ENCODE measurements around the gene SLC38A8. TPM values are rescaled to one million over a fixed set of nuclear protein-coding genes. Genes with fewer than 3 reads are reported as not detected.

Gene SLC38A8
- total and polyA plus RNA-seq, 4 donors = 1.2 TPM; not detected in 3

DNA sequence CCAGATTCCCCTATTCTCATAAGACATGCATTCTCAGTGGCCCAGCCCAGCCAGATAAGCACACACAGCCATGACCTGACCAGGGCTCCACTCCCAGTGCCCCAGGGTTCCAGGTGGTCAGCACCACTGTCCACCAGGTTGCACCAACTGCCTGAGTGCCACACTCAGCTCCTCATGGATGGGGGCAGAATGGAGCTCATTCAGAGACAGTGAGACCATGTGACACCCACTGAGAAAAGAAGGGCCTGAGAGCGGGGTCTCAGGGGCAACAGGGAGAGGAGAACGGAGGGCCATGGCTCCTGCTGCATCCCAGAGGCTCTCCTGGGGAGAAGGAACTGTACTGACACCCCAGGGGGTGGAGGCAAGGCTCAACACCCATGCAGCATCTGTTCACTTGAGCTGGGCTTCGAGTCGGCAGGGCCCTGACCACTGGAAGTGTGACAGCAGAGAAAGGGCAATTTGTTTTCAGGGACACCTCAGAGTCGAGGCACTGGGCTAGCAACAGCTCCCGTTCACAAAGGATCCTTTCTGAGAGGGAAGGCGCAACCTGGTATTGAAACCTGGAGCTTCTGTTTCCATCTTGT is 18.7 kb upstream of the SLC38A8 start:
- H3K4me1 ChIP-seq (ENCODE audit: control insufficient read depth in 5 of 5, insufficient read depth in 5 of 5, low read length in 5 of 5) = no peaks in the 10 kb centered on the region
- no peaks in the 10 kb centered on the region for H3K27me3 ChIP-seq (ENCODE audit: control insufficient read depth in 3 of 3, insufficient read depth in 3 of 3, low read length in 2 of 3)
- TF ChIP-seq, protein P1, sequence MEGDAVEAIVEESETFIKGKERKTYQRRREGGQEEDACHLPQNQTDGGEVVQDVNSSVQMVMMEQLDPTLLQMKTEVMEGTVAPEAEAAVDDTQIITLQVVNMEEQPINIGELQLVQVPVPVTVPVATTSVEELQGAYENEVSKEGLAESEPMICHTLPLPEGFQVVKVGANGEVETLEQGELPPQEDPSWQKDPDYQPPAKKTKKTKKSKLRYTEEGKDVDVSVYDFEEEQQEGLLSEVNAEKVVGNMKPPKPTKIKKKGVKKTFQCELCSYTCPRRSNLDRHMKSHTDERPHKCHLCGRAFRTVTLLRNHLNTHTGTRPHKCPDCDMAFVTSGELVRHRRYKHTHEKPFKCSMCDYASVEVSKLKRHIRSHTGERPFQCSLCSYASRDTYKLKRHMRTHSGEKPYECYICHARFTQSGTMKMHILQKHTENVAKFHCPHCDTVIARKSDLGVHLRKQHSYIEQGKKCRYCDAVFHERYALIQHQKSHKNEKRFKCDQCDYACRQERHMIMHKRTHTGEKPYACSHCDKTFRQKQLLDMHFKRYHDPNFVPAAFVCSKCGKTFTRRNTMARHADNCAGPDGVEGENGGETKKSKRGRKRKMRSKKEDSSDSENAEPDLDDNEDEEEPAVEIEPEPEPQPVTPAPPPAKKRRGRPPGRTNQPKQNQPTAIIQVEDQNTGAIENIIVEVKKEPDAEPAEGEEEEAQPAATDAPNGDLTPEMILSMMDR (IDR thresholded peaks at IDR 0.05; ENCODE audit: control extremely low read depth, extremely low read depth) = no peak
- H3K27ac ChIP-seq (ENCODE audit: low read depth in 1 of 2, low read length in 1 of 2) = no peak overlapping the region
- peaks cover 18 to 62% (median 39%) of the 10 kb centered on the region in 4 donors for H3K36me3 ChIP-seq (ENCODE audit: control insufficient read depth in 4 of 4, insufficient read depth in 4 of 4, low read length in 4 of 4)
- H3K9me3 ChIP-seq (ENCODE audit: control insufficient read depth in 4 of 4, insufficient read depth in 3 of 4, low read length in 3 of 4) = no peaks in the 10 kb centered on the region
- no peak overlapping the region for H3K9ac ChIP-seq (ENCODE audit: insufficient read depth in 1 of 2, low read length in 2 of 2)
- DNase-seq (no peak), ATAC-seq (ENCODE audit: insufficient read depth, low FRiP score) (no peak)
- H3K4me3 ChIP-seq = no peak overlapping the region
- 91 to 92% methylated on average over 7 of the region's 7 CpGs for WGBS, 2 donors

DNA sequence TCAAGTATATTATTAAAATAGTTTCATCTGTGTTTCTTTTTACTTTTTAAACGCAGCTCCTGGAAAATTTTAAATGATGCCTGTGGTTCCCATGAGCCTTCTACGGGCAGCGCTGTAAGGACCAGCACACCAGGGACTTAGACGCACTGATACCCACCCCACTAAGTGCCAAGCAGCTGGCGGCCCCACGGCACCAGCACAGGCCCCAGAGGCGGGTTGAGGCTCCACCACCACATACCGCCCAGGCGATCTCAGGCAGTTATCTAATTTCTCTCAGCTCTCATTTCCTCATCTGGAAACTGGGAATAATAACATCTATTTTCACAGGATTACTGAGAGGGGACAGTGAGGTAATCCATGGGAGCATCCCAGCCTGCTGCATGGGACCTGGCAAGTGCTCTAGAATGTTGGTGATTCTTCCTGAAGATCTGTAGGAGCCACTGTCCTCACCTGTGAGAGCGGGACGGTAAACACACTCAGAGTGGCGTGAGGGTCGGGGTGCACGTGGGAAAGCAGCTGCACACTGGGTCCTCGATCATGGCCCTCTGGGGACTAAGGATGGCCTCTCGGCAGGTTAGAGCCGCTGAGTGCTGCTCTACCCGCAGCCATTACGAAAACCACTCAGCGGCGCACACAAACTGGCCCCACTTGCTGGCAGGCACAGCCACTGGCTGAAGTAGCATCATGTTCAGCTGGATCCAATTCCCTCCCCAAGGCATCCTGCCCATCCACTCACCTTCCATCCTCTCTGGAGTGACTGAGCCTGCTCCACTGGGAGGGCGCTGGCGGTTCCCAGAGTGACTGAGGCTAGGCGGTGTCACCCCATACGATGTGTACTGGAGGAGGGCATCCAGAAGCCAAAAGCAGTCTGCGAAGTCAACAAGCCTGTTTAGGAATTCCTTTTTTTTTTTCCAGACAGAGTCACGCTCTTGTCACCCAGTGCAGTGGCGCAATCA is 17.6 kb upstream of the SLC38A8 start:
- DNase-seq (no peak), ATAC-seq (ENCODE audit: insufficient read depth, low FRiP score) (no peak)
- WGBS, 2 donors = 95 to 96% methylated on average over 28 of the region's 28 CpGs
- Histone ChIP-seq H3K9me3 (ENCODE audit: control insufficient read depth in 4 of 4, insufficient read depth in 3 of 4, low read length in 3 of 4) (no peaks in the 10 kb centered on the region), H3K4me1 (ENCODE audit: control insufficient read depth in 5 of 5, insufficient read depth in 5 of 5, low read length in 5 of 5) (peaks cover 0 to 7% (median 0%) of the 10 kb centered on the region in 5 donors), H3K4me3 (no peak overlapping the region), H3K27ac (ENCODE audit: low read depth in 1 of 2, low read length in 1 of 2) (no peak overlapping the region), H3K9ac (ENCODE audit: insufficient read depth in 1 of 2, low read length in 2 of 2) (no peak overlapping the region), H3K36me3 (ENCODE audit: control insufficient read depth in 4 of 4, insufficient read depth in 4 of 4, low read length in 4 of 4) (peaks cover 17 to 58% (median 45%) of the 10 kb centered on the region in 4 donors), H3K27me3 (ENCODE audit: control insufficient read depth in 3 of 3, insufficient read depth in 3 of 3, low read length in 2 of 3) (no peaks in the 10 kb centered on the region)
- TF ChIP-seq, protein P1 (IDR thresholded peaks at IDR 0.05; ENCODE audit: control extremely low read depth, extremely low read depth) = no peak

DNA sequence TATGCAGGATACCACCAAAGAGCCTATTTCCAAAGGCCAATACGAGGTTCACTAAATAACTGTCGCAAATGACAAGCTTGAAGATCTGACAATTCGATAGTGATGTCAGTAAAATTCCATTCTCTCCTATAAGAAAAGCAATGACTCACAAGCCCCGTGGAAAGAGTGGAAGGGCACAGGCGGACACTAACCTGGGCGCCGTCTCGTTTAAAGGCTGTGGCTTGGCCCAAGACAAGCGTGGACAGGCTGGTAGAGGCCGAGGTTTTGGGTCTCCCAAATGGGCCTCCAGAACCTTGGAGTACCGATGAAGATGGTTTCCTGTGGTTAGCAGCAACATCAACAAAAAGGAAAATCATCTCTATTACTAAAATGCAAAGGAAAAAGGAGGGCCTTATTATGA is 16.5 kb upstream of the SLC38A8 start:
- Histone ChIP-seq H3K9ac (ENCODE audit: insufficient read depth in 1 of 2, low read length in 2 of 2) (no peak overlapping the region), H3K4me3 (no peak overlapping the region), H3K27ac (ENCODE audit: low read depth in 1 of 2, low read length in 1 of 2) (peak overlapping the region in 1 of 2 donors; percentile 78), H3K9me3 (ENCODE audit: control insufficient read depth in 4 of 4, insufficient read depth in 3 of 4, low read length in 3 of 4) (no peaks in the 10 kb centered on the region), H3K27me3 (ENCODE audit: control insufficient read depth in 3 of 3, insufficient read depth in 3 of 3, low read length in 2 of 3) (no peaks in the 10 kb centered on the region), H3K4me1 (ENCODE audit: control insufficient read depth in 5 of 5, insufficient read depth in 5 of 5, low read length in 5 of 5) (peaks cover 0 to 8% (median 0%) of the 10 kb centered on the region in 5 donors), H3K36me3 (ENCODE audit: control insufficient read depth in 4 of 4, insufficient read depth in 4 of 4, low read length in 4 of 4) (peaks cover 17 to 63% (median 48%) of the 10 kb centered on the region in 4 donors)
- 91 to 96% methylated on average over 11 of the region's 11 CpGs for WGBS, 2 donors
- ATAC-seq (ENCODE audit: insufficient read depth, low FRiP score) (no peak), DNase-seq (no peak)
- TF ChIP-seq, protein P1 (IDR thresholded peaks at IDR 0.05; ENCODE audit: control extremely low read depth, extremely low read depth) = no peak

Measured in lung (tissue), 12 donors.